CD8-positive, alpha-beta memory T cell (primary cell): Measurements from ENCODE around the gene NEURL1B. TPM values are rescaled to one million over a fixed set of nuclear protein-coding genes. Genes with fewer than 3 reads are reported as not detected.

Experiments used
- CTCF ChIA-PET: fragments of 350-600 bp; sonication (Branson Sonifier 250); formaldehyde crosslinking; loops from one replicate; lab custom pipeline; 2021; ENCODE audit warnings: antibody characterized with exemption; lab: Charles Lee
- POLR2A ChIA-PET: fragments of 350-600 bp; sonication (Branson Sonifier 250); formaldehyde crosslinking; loops from one replicate; lab custom pipeline; 2021; ENCODE audit warnings: antibody characterized with exemption; lab: Charles Lee
- DNase-seq, 5 donors: peaks; one replicate each; pipeline versions ENCODE4 v3.0.0 to v3.0.0-alpha.2; 2020 to 2022; ENCODE audit warnings: mixed read lengths in 1 of 5
- H3K27ac ChIP-seq: one replicate; pipeline ENCODE4 v1.7.0; 2013; ENCODE audit warnings: low read depth, mild to moderate bottlenecking, low read length, moderate library complexity
- H3K27me3 ChIP-seq: 2 replicates; pipeline ENCODE4 v1.7.0; 2013; ENCODE audit warnings: low read length, mild to moderate bottlenecking; ENCODE audit not compliant: insufficient read depth, poor library complexity, severe bottlenecking
- H3K36me3 ChIP-seq: 2 replicates; pipeline ENCODE4 v1.7.0; 2013; ENCODE audit warnings: mild to moderate bottlenecking, low read length, moderate library complexity; ENCODE audit not compliant: insufficient read depth
- H3K4me1 ChIP-seq: 2 replicates; pipeline ENCODE4 v1.7.0; 2013; ENCODE audit warnings: mild to moderate bottlenecking, low read length, moderate library complexity; ENCODE audit not compliant: insufficient read depth
- H3K4me3 ChIP-seq: 2 replicates; pipeline ENCODE4 v1.7.0; 2013; ENCODE audit warnings: mild to moderate bottlenecking, low read length
- H3K9me3 ChIP-seq: 2 replicates; pipeline ENCODE4 v1.7.0; 2013; ENCODE audit warnings: mild to moderate bottlenecking, low read length
- H3K27ac Mint-ChIP-seq, 8 donors: one replicate each; pipeline ENCODE4 v1.8.0; 2020 to 2021; ENCODE audit warnings: mixed read lengths in 8 of 8, mild to moderate bottlenecking in 6 of 8, inconsistent platforms in 3 of 8, moderate library complexity in 3 of 8
- H3K27me3 Mint-ChIP-seq, 2 donors: one replicate each; pipeline ENCODE4 v1.8.0; 2020 to 2021; ENCODE audit warnings: mixed read lengths in 2 of 2, mild to moderate bottlenecking in 1 of 2, moderate library complexity in 1 of 2
- H3K36me3 Mint-ChIP-seq, 3 donors: one replicate each; pipeline ENCODE4 v1.8.0; 2020 to 2021; ENCODE audit warnings: mixed read lengths in 3 of 3, inconsistent platforms in 1 of 3, mild to moderate bottlenecking in 1 of 3
- H3K4me1 Mint-ChIP-seq, 3 donors: one replicate each; pipeline ENCODE4 v1.8.0; 2020 to 2021; ENCODE audit warnings: mixed read lengths in 3 of 3, inconsistent platforms in 1 of 3, mild to moderate bottlenecking in 1 of 3
- H3K4me3 Mint-ChIP-seq, 7 donors: one replicate each; pipeline ENCODE4 v1.8.0; 2020 to 2021; ENCODE audit warnings: mixed read lengths in 7 of 7, mild to moderate bottlenecking in 6 of 7, moderate library complexity in 4 of 7, inconsistent platforms in 2 of 7
- H3K9me3 Mint-ChIP-seq, 5 donors: one replicate each; pipeline ENCODE4 v1.8.0; 2020 to 2022; ENCODE audit warnings: mixed read lengths in 5 of 5, mild to moderate bottlenecking in 3 of 5, moderate library complexity in 2 of 5, inconsistent platforms in 1 of 5
- polyA plus RNA-seq: library from polyadenylated mRNA; unstranded; fragments of 300-500 nt; fragmentation: Illumina TruSeq; gene quantifications from one replicate; pipeline ENCODE4 v1.2.3, GENCODE V29; 2021
- total RNA-seq, 2 experiments: library from RNA; stranded (reverse); gene quantifications; one replicate each; pipeline ENCODE4 v1.2.3, GENCODE V29; 2021

Gene NEURL1B
- total and polyA plus RNA-seq, 3 experiments from 2014 or later: 0.04 to 0.13 TPM; not detected in 1

DNA sequence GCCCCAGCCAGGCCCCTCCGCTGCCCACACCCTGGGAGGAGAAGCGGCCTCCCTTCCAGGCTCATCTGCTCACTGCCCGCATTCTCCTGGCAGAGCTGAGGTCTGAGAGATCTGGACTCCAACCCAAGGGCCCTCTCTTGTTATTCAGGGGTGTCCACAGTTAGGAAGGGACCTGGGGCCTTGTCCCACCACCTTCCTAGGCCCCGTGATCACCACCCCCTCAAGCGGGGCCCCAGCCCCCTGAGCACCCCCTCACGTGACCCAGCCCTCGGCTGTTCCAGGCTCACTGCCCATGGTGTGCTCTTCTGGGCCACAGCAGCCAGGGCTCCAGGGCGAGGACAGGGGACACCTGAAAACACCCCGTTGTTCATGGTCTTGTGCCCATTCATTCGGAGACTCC, 48.7 kb downstream of the NEURL1B start:
- H3K4me3 ChIP-seq: no peak overlapping the region
- H3K36me3 Mint-ChIP-seq: no peaks in the 10 kb centered on the region
- no peak overlapping the region for H3K27ac Mint-ChIP-seq
- no peaks in the 10 kb centered on the region for H3K9me3 ChIP-seq
- peaks cover 11% of the 10 kb centered on the region for H3K4me1 ChIP-seq
- no peaks in the 10 kb centered on the region for H3K9me3 Mint-ChIP-seq
- peaks cover 3 to 4% of the 10 kb centered on the region in 2 donors for H3K27me3 Mint-ChIP-seq
- DNase-seq: no peak
- no peak overlapping the region for H3K4me3 Mint-ChIP-seq
- H3K4me1 Mint-ChIP-seq: peaks cover 4 to 7% (median 5%) of the 10 kb centered on the region in 3 donors
- no peak overlapping the region for H3K27ac ChIP-seq
- no peaks in the 10 kb centered on the region for H3K36me3 ChIP-seq
- ChIA-PET POLR2A (no interaction called here), CTCF (interaction anchor here (1.7 kb wide), 1 partner anchor 8 kb away, joined by 6 read pairs; no protein-coding TSS in a partner anchor)
- no peaks in the 10 kb centered on the region for H3K27me3 ChIP-seq

DNA sequence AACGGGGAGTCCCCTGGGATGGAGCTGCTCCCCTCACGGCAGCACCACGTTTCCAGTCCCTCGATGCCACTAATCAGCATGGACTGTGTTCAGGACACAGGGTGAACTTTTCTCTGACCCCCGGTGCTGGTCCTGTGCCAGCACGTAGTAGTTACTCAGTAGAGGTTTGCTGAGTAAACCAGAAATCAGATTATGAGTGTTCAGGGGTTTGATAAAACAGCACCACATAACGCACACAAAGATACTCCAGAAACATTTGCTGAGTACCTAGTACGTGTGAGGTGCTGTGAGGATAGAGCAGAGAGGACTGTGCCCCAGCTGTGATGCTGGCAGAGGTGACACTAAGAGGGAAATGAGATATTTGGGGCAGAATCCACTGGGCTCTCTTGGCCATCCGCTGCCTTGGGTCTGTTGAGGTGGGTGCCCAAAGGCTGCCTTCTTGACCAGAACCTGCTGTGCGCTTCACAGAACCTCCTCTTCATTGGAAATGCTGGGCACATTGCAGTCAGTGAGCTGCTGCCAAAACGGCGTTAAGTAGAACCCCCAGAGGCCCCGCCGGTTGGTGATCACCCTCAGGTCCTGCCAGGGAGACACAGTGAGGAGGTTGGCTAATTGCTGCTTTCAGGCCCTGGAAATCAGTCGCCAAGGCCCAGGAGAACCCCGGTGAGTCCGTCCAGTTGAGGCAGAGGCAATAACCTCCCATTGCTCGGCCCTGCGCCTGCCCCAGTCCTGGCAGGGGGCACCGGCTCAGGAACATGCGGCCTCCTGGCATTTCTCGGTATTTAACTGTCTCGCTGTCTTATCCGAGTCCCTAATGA, 49.4 kb downstream of the NEURL1B start:
- H3K9me3 Mint-ChIP-seq: no peaks in the 10 kb centered on the region
- H3K36me3 Mint-ChIP-seq: no peaks in the 10 kb centered on the region
- CTCF ChIA-PET: no interaction called here
- Histone ChIP-seq H3K27ac (no peak overlapping the region), H3K9me3 (no peaks in the 10 kb centered on the region), H3K36me3 (no peaks in the 10 kb centered on the region), H3K27me3 (no peaks in the 10 kb centered on the region), H3K4me1 (peaks cover 11% of the 10 kb centered on the region), H3K4me3 (no peak overlapping the region)
- no peak for DNase-seq
- no peak overlapping the region for H3K4me3 Mint-ChIP-seq
- POLR2A ChIA-PET: no interaction called here
- H3K27me3 Mint-ChIP-seq: peaks cover 0 to 1% of the 10 kb centered on the region in 2 donors
- peaks cover 4 to 7% (median 5%) of the 10 kb centered on the region in 3 donors for H3K4me1 Mint-ChIP-seq
- no peak overlapping the region for H3K27ac Mint-ChIP-seq

DNA sequence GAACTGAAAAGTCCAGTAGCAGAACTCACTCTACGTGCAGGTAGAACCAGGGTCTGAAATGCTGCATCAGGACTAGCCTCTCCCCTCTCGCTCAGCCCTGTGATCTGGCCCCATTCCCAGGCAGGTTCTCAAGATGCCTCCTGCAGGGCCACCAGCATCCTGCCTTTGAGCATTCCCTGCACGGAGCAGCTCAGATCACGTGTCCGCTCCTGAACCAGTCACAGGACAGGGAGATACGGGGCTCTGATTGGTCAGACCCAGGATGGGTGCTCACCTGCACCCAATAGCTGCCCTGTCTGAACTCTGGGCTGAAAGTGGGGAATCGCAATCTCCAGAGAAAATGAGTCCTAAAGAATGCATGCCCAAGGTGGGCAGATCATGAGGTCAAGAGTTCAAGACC, 50.8 kb downstream of the NEURL1B start:
- no peak overlapping the region for H3K4me3 Mint-ChIP-seq
- no peak overlapping the region for H3K27ac Mint-ChIP-seq
- ChIA-PET POLR2A (no interaction called here), CTCF (no interaction called here)
- no peak for DNase-seq
- no peaks in the 10 kb centered on the region for H3K9me3 ChIP-seq
- H3K27me3 ChIP-seq: no peaks in the 10 kb centered on the region
- no peaks in the 10 kb centered on the region for H3K9me3 Mint-ChIP-seq
- H3K27ac ChIP-seq: no peak overlapping the region
- H3K4me1 Mint-ChIP-seq: peaks cover 6 to 12% (median 8%) of the 10 kb centered on the region in 3 donors
- H3K36me3 ChIP-seq: no peaks in the 10 kb centered on the region
- no peaks in the 10 kb centered on the region for H3K36me3 Mint-ChIP-seq
- H3K27me3 Mint-ChIP-seq: peaks cover 0 to 1% of the 10 kb centered on the region in 2 donors
- H3K4me3 ChIP-seq: no peak overlapping the region
- peaks cover 15% of the 10 kb centered on the region for H3K4me1 ChIP-seq

- H3K9me3 ChIP-seq: no peaks in the 10 kb centered on the region
- H3K4me3 Mint-ChIP-seq: no peak overlapping the region
- H3K4me3 ChIP-seq: no peak overlapping the region
- no peaks in the 10 kb centered on the region for H3K36me3 ChIP-seq
- H3K36me3 Mint-ChIP-seq: peaks cover 0 to 2% (median 0%) of the 10 kb centered on the region in 3 donors
- ChIA-PET CTCF (no interaction called here), POLR2A (no interaction called here)
- no peak for DNase-seq
- no peaks in the 10 kb centered on the region for H3K27me3 ChIP-seq
- no peaks in the 10 kb centered on the region for H3K9me3 Mint-ChIP-seq
- H3K4me1 Mint-ChIP-seq: peaks cover 12 to 17% (median 14%) of the 10 kb centered on the region in 3 donors
- H3K27ac ChIP-seq: no peak overlapping the region
- H3K4me1 ChIP-seq: peaks cover 18% of the 10 kb centered on the region
- peak overlapping the region in 1 of 8 donors; percentile 33 for H3K27ac Mint-ChIP-seq
- peaks cover 0 to 1% of the 10 kb centered on the region in 2 donors for H3K27me3 Mint-ChIP-seq
Observed at GRCh38 chr5:172692451-172692850, 51.4 kb downstream of the NEURL1B start.

GRCh38 chr5:172692981-172693380, 51.9 kb downstream of the NEURL1B start:
- peaks cover 14 to 22% (median 17%) of the 10 kb centered on the region in 3 donors for H3K4me1 Mint-ChIP-seq
- peak overlapping the region in 1 of 8 donors; percentile 42 for H3K27ac Mint-ChIP-seq
- no peaks in the 10 kb centered on the region for H3K27me3 ChIP-seq
- POLR2A ChIA-PET: no interaction called here
- H3K4me1 ChIP-seq: peaks cover 18% of the 10 kb centered on the region
- no peak overlapping the region for H3K4me3 Mint-ChIP-seq
- H3K4me3 ChIP-seq: no peak overlapping the region
- H3K9me3 Mint-ChIP-seq: no peaks in the 10 kb centered on the region
- H3K27me3 Mint-ChIP-seq: peaks cover 0 to 5% of the 10 kb centered on the region in 2 donors
- peak in 1 of 5 donors; percentile 33 for DNase-seq
- no peaks in the 10 kb centered on the region for H3K9me3 ChIP-seq
- peaks cover 0 to 2% (median 0%) of the 10 kb centered on the region in 3 donors for H3K36me3 Mint-ChIP-seq
- CTCF ChIA-PET: no interaction called here
- no peaks in the 10 kb centered on the region for H3K36me3 ChIP-seq
- no peak overlapping the region for H3K27ac ChIP-seq

DNA sequence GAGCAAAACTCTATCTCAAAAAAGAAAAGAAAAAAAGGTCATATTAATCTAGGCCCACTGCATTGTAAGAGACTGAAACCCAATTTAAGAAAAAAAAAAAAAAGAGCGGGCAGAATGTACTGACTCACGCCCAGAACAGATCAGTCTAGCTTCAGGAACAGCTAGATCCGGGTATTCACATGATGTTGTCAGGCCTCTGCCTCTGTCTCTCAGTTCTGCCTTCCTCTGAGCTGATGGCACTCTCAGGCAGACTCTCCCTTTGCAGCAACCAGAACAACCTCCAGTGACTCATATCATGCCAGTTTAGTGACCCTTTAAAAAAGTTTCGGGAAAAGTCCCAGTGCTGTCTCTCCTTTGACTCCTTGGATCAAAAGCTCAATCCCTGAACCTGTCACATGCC, 53.0 kb downstream of the NEURL1B start:
- H3K4me1 ChIP-seq: peaks cover 9% of the 10 kb centered on the region
- Mint-ChIP-seq H3K4me3 (peak overlapping the region in 1 of 7 donors; percentile 37), H3K27ac (peak overlapping the region in 2 of 8 donors; percentile 14 to 80), H3K27me3 (peaks cover 0 to 5% of the 10 kb centered on the region in 2 donors), H3K9me3 (no peaks in the 10 kb centered on the region), H3K4me1 (peaks cover 9 to 18% (median 10%) of the 10 kb centered on the region in 3 donors), H3K36me3 (peaks cover 0 to 2% (median 0%) of the 10 kb centered on the region in 3 donors)
- no peak overlapping the region for H3K27ac ChIP-seq
- no peaks in the 10 kb centered on the region for H3K27me3 ChIP-seq
- H3K9me3 ChIP-seq: no peaks in the 10 kb centered on the region
- DNase-seq: peak in 1 of 5 donors; percentile 3
- H3K36me3 ChIP-seq: no peaks in the 10 kb centered on the region
- ChIA-PET POLR2A (no interaction called here), CTCF (no interaction called here)
- no peak overlapping the region for H3K4me3 ChIP-seq

DNA sequence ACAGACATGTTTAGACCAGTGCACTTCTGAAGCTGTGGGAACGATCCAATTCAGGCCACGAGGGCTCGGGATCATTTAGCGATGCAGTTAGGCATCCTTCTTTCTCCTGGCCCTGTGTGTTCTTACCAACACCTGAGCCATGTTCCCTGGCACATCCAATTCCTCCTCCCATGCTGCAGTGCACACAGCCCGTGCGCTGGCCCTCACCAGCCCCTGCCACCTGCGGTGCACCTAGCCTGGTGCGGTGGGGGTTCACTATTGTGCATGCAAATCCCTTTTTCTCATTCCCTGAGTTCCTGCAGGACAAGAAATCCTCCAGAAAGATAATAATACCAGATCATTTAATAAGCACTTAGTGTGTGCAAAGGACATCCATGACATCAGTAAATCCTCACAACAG, 53.5 kb downstream of the NEURL1B start:
- H3K4me1 ChIP-seq: peaks cover 7% of the 10 kb centered on the region
- no peak overlapping the region for H3K27ac ChIP-seq
- peak in 1 of 5 donors; percentile 23 for DNase-seq
- Mint-ChIP-seq H3K9me3 (no peaks in the 10 kb centered on the region), H3K27me3 (peaks cover 0 to 5% of the 10 kb centered on the region in 2 donors), H3K4me1 (peaks cover 9 to 18% (median 10%) of the 10 kb centered on the region in 3 donors), H3K4me3 (peak overlapping the region in 1 of 7 donors; percentile 38), H3K27ac (peak overlapping the region in 2 of 8 donors; percentile 14 to 80), H3K36me3 (peaks cover 0 to 2% (median 0%) of the 10 kb centered on the region in 3 donors)
- no peaks in the 10 kb centered on the region for H3K36me3 ChIP-seq
- H3K9me3 ChIP-seq: no peaks in the 10 kb centered on the region
- no peak overlapping the region for H3K4me3 ChIP-seq
- ChIA-PET POLR2A (no interaction called here), CTCF (interaction anchor here (1.7 to 2.1 kb wide), 2 partner anchors 18 to 233 kb away, joined by 4 to 12 read pairs; no protein-coding TSS in a partner anchor)
- H3K27me3 ChIP-seq: no peaks in the 10 kb centered on the region
